D341Med (cell line): ENCODE measurements around the gene PNKD.

Experiments
- DNase-seq: peaks from one replicate; pipeline ENCODE4 v3.0.0; 2012; ENCODE audit warnings: low spot score

PNKD gene

DNA sequence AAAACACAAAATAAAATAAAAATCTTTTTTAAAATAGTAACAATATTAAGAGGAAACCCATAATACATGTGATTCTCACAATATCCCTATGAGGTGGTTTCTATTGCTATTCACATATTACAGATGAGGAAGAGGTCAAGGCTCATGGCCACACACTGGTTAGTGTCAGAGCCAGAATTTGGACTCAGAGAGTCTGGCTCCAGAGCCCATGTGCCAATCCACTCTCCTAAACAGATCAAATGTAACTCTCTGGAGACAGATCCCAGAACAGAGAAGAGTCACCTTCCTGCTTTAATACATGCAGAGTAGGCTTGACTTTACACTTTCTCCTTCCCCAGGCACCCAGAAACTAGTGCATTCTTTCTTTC, 101.6 kb downstream of the PNKD start:
- DNase-seq: no peak

DNA sequence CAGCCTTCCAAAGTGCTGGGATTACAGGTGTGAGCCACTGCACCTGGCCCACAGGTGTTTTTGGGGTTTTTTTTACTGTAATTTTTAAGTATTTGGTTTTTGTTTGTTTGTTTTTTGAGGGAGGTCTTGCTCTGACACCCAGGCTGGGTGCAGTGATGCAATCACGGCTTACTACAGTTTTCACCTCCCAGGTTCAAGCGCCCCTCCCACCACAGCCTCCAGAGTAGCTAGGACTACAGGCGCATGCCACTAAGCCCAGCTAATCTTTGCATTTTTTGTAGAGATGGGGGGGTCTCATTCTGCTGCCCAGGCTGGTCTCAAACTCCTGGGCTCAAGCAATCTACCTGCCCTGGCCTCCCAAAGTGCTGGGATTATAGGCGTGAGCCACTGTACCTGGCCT, 104.5 kb downstream of the PNKD start:
- DNase-seq: no peak

DNA sequence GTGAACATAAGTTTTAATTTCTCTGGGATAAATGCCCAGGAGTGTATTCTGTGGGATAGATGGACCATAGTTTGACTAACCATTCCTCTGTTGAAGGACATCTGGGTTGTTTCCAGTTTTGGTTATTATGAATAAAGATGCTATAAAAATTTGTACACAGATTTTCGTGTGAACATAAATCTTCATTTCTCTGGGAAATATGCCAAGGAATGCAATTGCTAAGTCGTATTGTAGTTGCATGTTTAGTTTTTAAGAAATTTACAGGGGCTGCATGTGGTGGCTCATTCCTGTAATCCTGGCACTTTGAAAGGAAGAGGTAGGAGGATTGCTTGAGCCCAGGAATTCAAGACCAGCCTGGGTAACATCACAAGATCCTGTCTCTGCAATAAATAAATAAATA, 104.9 kb downstream of the PNKD start:
- DNase-seq: no peak

- no peak for DNase-seq
Measured at GRCh38 chr2:218378053-218378452, 107.7 kb downstream of the PNKD start.

GRCh38 chr2:218381916-218382366, 111.6 kb downstream of the PNKD start, which contains the start of gene SLC11A1:
Gene SLC11A1 (plus strand): TSS chr2:218382273. CDS start chr2:218382369, 96 bp downstream.
- no peak for DNase-seq

DNA sequence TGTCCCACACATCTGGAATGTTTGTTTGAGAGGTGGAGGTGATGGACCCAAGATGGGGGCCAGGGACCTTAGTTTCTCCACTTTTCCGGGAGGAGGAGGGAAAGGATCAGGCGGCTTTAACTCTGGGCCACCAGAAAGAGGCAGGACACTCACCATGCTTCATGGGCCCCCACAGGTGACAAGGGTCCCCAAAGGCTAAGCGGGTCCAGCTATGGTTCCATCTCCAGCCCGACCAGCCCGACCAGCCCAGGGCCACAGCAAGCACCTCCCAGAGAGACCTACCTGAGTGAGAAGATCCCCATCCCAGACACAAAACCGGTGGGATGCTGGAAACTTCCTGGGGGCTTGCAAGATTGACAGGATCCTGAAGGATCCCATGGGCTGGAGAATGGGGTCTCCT, 112.5 kb downstream of the PNKD start:
- no peak for DNase-seq

- no peak for DNase-seq
Measured at GRCh38 chr2:218383892-218384519, 113.7 kb downstream of the PNKD start.

GRCh38 chr2:218384975-218385374, 114.7 kb downstream of the PNKD start:
- DNase-seq: peak; percentile 12

DNA sequence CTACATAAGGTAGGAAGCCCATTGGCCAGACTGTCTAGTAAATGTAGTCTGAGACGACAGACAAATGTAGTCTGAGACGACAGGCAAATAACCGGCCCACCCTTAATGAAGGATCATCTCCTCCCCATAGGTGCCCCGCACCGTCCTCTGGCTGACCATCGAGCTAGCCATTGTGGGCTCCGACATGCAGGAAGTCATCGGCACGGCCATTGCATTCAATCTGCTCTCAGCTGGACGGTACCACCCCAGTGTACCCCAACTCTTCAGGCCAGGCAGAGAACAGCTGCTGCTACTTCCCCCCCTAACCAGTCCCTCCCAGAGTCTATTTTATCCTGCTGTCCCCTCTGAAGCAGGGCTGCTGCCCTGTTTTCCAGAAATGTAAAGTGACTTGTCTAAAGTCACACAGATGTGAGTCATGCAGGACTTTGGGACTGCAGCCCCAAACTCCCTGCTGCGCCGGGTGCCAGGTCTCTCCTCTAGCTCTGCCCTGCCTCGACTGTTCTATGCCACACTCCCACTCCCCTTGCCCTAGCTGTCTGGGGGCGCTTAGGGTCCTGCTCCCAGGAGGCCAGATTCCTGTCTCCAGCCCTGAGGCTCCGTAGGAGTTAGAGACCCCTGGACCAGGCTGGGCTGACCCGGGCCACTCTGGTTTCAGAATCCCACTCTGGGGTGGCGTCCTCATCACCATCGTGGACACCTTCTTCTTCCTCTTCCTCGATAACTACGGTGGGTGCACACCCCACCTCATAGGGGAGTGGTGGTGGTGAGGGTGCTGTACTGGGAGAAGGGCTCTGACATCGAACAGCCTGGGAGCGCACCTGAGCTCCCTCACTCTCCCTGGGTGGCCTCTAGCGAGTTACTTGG, 116.4 kb downstream of the PNKD start:
- peak; percentile 26 for DNase-seq

DNA sequence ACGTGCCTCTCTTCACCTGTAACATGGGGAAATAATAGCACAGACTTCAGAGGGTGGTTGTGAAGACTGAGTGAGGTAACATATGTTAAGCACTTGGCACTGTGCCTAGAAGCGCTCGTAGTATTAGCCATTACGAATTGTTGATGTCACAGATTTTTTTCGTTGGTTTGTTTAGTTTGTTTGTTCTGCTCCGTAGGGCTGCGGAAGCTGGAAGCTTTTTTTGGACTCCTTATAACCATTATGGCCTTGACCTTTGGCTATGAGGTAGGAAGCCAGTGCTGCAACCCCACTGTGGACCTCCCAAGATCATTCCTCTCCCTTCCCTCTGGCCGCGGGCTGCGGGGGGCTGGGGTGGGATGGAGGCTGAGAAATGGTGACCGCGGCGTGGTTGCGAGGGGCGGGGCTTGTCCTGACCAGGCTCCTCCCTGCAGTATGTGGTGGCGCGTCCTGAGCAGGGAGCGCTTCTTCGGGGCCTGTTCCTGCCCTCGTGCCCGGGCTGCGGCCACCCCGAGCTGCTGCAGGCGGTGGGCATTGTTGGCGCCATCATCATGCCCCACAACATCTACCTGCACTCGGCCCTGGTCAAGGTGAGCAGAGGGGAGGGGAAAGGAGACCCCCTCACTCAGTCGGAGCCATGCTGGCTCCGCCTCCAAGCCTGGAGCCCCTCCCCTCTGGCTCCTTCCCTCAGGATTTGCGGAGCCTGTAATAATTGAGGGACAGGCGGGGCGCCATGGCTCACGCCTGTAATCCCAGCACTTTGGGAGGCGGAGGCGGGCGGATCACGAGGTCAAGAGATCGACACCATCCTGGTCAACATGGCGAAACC, 117.3 kb downstream of the PNKD start:
- DNase-seq: peak; percentile 20

DNA sequence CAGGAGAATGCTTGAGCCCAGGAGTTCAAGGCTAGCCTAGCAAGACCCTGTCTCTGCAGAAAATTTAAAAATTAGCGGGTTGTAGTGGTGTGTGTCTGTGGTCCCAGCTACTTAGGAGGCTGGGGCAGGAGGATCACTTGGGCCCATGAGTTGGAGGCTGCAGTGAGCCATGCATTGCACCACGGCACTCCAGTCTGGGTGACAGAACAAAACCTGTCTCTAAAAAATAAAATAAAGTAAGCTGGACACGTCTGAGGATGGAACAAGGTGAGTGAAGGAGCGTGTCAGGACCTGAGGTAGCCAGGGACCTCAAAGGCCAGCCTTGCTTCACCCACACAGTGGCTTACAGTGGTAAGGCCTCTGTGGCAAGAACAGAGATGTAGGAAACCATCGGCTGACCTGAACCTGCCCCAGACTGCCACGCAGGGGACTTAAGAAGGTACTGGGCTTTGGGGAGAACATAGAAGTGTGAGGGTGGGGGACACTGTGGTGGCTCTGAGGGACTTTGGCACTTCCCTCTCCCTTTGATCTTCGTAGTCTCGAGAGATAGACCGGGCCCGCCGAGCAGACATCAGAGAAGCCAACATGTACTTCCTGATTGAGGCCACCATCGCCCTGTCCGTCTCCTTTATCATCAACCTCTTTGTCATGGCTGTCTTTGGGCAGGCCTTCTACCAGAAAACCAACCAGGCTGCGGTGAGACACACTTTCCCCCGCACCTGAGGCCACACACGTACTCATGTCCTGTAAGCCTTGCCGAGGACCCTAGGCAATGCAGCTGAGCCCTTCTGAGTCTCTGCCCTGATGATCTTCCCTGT, 119.2 kb downstream of the PNKD start:
- peak; percentile 3 for DNase-seq

GRCh38 chr2:218391202-218391601, 120.9 kb downstream of the PNKD start:
- peak; percentile 6 for DNase-seq

- DNase-seq: no peak
Measured at GRCh38 chr2:218392459-218392858, 122.1 kb downstream of the PNKD start.

DNA sequence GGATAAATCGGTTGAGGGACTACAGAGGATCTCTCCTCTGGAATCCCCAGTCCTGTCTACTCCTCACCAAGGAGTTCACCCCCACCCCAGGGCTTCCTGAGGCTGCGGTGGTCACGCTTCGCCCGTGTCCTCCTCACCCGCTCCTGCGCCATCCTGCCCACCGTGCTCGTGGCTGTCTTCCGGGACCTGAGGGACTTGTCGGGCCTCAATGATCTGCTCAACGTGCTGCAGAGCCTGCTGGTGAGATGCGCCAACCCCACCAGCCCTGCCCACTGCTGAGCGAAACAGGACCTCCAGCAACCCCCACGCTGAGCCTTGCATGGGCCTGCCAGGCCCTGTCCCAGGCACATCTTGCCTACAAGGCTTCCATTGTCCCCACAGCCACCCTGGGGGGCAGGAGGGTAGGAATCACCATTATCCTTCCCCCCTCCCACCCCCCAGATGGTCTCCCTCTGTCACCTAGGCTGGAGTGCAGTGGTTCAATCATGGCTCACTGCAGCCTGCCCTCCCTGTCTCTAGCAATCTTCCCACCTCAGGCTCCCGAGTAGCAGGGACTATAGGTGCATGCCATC, 122.7 kb downstream of the PNKD start:
- DNase-seq: peak; percentile 8

DNA sequence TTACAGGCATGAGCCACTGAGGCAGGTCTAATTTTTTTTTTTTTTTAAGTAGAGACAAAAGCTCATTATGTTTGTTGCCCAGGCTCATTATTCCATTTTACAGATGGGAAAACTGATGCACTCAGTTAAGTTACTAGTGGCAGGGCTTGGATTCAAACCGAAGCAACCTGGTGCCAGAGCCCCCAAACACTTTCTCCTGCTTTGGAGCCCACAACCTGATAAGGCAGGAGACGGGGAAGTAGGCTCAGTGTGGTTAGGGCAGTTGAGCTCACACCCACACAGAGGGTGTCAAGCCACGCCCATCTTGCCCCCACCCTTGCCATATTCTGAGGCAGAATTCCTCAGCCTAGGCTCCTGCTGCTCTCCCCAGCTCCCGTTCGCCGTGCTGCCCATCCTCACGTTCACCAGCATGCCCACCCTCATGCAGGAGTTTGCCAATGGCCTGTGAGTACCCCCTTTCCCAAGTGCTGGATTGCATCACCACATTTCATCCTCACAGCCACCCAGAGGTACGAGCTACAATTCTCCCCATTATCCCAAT, 123.5 kb downstream of the PNKD start:
- DNase-seq: peak; percentile 3

- peak; percentile 9 for DNase-seq
Measured at GRCh38 chr2:218394298-218395089, 124.2 kb downstream of the PNKD start.

- DNase-seq: no peak
Measured at GRCh38 chr2:218395090-218395444, 124.7 kb downstream of the PNKD start.

DNA sequence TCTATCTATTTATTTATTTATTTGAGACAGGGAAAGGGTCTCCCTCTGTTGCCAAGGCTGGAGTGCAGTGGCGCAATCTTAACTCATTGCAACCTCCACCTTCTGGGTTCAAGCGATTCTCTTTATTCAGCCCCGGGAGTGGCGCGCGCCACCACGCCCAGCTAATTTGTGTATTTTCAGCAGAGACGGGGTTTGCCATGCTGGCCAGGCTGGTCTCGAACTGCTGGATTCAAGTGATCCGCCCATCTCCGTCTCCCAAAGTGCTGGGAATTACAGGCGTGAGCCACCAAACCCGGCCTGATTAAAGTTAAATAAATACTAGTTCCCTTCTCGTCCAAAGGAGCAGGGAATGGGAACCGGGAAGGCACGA, 125.1 kb downstream of the PNKD start:
- no peak for DNase-seq

- DNase-seq: peak; percentile 94
Measured at GRCh38 chr2:218395826-218396687, 125.7 kb downstream of the PNKD start.
